HL-60 (cell line): Measurements from ENCODE around the gene IFFO2.

ENCODE experiments used
- POLR2AphosphoS5 ChIP-seq: IDR thresholded peaks from 2 replicates; pipeline ENCODE4 v1.6.1; 2012; ENCODE audit warnings: low read depth
- TF ChIP-seq, protein P1 (sequence below): IDR thresholded peaks from one replicate; pipeline ENCODE4 v1.5.1; 2011; ENCODE audit warnings: low read length, control low read depth, inconsistent platforms; ENCODE audit not compliant: insufficient read depth
- TF ChIP-seq, protein P2 (sequence below): IDR thresholded peaks from 2 replicates; pipeline ENCODE4 v1.6.1; 2012; ENCODE audit warnings: low read depth; ENCODE audit not compliant: insufficient replicate concordance

DNA sequence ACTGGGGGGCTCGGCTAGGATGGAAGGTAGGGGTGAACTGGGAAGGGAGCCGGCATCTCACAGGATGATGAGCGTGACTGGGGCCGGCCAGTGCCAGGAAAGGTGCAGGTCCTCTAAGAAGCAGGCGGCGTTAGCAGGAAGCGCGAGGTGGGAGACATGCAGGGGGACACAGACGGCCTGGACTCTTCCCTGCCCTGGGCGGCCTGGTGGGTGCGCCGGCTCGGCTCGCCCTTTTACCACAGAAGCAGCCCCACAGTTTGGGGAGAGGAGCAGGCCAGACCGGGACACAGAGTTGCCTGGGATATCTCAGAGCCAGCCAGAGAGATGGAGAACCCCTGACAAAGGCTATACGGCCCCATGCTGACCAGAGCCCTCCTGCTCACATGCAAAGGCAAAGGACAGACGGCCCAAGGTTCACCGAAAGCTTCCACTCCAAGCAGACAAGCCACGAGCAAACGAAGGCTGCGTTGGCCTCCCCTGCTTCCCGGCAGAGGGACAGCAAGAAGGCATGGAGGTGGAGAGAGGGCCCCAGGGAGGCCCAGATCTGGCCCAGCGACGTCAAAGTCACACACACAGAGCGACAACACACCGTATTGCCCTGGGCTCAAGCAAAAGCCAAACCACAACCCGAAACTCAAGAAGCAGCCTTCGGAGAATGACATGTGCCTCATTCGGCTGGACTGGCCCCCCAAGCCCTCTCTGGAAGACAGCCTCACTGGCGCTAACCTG is 39.2 kb downstream of the IFFO2 start:
- TF ChIP-seq, protein P1, sequence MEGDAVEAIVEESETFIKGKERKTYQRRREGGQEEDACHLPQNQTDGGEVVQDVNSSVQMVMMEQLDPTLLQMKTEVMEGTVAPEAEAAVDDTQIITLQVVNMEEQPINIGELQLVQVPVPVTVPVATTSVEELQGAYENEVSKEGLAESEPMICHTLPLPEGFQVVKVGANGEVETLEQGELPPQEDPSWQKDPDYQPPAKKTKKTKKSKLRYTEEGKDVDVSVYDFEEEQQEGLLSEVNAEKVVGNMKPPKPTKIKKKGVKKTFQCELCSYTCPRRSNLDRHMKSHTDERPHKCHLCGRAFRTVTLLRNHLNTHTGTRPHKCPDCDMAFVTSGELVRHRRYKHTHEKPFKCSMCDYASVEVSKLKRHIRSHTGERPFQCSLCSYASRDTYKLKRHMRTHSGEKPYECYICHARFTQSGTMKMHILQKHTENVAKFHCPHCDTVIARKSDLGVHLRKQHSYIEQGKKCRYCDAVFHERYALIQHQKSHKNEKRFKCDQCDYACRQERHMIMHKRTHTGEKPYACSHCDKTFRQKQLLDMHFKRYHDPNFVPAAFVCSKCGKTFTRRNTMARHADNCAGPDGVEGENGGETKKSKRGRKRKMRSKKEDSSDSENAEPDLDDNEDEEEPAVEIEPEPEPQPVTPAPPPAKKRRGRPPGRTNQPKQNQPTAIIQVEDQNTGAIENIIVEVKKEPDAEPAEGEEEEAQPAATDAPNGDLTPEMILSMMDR, result no peak
- no peak for TF ChIP-seq POLR2AphosphoS5
- TF ChIP-seq, protein P2, sequence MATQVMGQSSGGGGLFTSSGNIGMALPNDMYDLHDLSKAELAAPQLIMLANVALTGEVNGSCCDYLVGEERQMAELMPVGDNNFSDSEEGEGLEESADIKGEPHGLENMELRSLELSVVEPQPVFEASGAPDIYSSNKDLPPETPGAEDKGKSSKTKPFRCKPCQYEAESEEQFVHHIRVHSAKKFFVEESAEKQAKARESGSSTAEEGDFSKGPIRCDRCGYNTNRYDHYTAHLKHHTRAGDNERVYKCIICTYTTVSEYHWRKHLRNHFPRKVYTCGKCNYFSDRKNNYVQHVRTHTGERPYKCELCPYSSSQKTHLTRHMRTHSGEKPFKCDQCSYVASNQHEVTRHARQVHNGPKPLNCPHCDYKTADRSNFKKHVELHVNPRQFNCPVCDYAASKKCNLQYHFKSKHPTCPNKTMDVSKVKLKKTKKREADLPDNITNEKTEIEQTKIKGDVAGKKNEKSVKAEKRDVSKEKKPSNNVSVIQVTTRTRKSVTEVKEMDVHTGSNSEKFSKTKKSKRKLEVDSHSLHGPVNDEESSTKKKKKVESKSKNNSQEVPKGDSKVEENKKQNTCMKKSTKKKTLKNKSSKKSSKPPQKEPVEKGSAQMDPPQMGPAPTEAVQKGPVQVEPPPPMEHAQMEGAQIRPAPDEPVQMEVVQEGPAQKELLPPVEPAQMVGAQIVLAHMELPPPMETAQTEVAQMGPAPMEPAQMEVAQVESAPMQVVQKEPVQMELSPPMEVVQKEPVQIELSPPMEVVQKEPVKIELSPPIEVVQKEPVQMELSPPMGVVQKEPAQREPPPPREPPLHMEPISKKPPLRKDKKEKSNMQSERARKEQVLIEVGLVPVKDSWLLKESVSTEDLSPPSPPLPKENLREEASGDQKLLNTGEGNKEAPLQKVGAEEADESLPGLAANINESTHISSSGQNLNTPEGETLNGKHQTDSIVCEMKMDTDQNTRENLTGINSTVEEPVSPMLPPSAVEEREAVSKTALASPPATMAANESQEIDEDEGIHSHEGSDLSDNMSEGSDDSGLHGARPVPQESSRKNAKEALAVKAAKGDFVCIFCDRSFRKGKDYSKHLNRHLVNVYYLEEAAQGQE, result no peak
